Keratinocyte (primary cell): ENCODE data around the gene KCNMA1. TPM values are rescaled to one million over a fixed set of nuclear protein-coding genes. Genes with fewer than 3 reads are reported as not detected.

Experiments
- DNase-seq: peaks from one replicate; pipeline ENCODE4 v3.0.0-alpha.2; 2011; ENCODE audit warnings: low read depth, missing footprints, low spot score
- FAIRE-seq: peaks from 2 replicates; lab custom pipeline; 2011; peaks lifted over from hg19 to GRCh38; lab: Jason Lieb, UNC
- H2AFZ ChIP-seq: 2 replicates; pipeline ENCODE4 v1.6.0; 2012; ENCODE audit warnings: low read length, control low read depth, inconsistent platforms; ENCODE audit not compliant: control insufficient read depth
- H3K27ac ChIP-seq: 2 replicates; pipeline ENCODE4 v1.5.1; 2011; ENCODE audit warnings: low read length; ENCODE audit not compliant: control insufficient read depth, insufficient read depth
- H3K27me3 ChIP-seq: 3 replicates; pipeline ENCODE4 v1.6.0; 2011; ENCODE audit warnings: low read length; ENCODE audit not compliant: control insufficient read depth, insufficient read depth; ENCODE audit errors: extremely low read depth
- H3K36me3 ChIP-seq, 2 experiments: 2 replicates in 1 of 2; 3 replicates in 1 of 2; pipeline ENCODE4 v1.5.1; 2011; ENCODE audit warnings: low read length in 2 of 2, mild to moderate bottlenecking in 1 of 2; ENCODE audit not compliant: control insufficient read depth in 2 of 2, insufficient read depth in 2 of 2; ENCODE audit errors: extremely low read depth in 1 of 2
- H3K4me1 ChIP-seq: 3 replicates; pipeline ENCODE4 v1.5.1; 2011; ENCODE audit warnings: low read length; ENCODE audit not compliant: control insufficient read depth, insufficient read depth; ENCODE audit errors: extremely low read depth
- H3K4me2 ChIP-seq: 3 replicates; pipeline ENCODE4 v1.6.0; 2011; ENCODE audit warnings: low read depth, low read length; ENCODE audit not compliant: control insufficient read depth, insufficient read depth; ENCODE audit errors: extremely low read depth
- H3K4me3 ChIP-seq, 3 experiments: fragments of 200-600 bp in 1 of 3; sonication (generic) in 1 of 3; 2 replicates in 2 of 3; 3 replicates in 1 of 3; pipeline ENCODE4 v1.5.1; 2011 to 2016; ENCODE audit warnings: low read length in 3 of 3, mild to moderate bottlenecking in 3 of 3, control low read depth in 2 of 3, inconsistent platforms in 1 of 3, low read depth in 1 of 3, mixed read lengths in 1 of 3, mixed run types in 1 of 3, moderate library complexity in 1 of 3; ENCODE audit not compliant: control insufficient read depth in 2 of 3, insufficient read depth in 2 of 3; ENCODE audit errors: extremely low read depth in 1 of 3
- H3K79me2 ChIP-seq: 2 replicates; pipeline ENCODE4 v1.6.0; 2012; ENCODE audit warnings: low read length; ENCODE audit not compliant: control insufficient read depth, insufficient read depth
- H3K9ac ChIP-seq: 3 replicates; pipeline ENCODE4 v1.6.0; 2011; ENCODE audit warnings: low read length; ENCODE audit not compliant: control insufficient read depth, insufficient read depth; ENCODE audit errors: extremely low read depth
- H3K9me1 ChIP-seq: 3 replicates; pipeline ENCODE4 v1.6.0; 2011; ENCODE audit warnings: low read length; ENCODE audit not compliant: control insufficient read depth, insufficient read depth; ENCODE audit errors: extremely low read depth
- H3K9me3 ChIP-seq: 2 replicates; pipeline ENCODE4 v1.5.1; 2012; ENCODE audit warnings: low read depth, low read length; ENCODE audit not compliant: control insufficient read depth
- H4K20me1 ChIP-seq: 3 replicates; pipeline ENCODE4 v1.6.0; 2011; ENCODE audit warnings: low read length; ENCODE audit not compliant: control insufficient read depth, insufficient read depth; ENCODE audit errors: extremely low read depth
- CTCF ChIP-seq, 3 experiments: IDR thresholded peaks in 1 of 3; conservative IDR thresholded peaks in 1 of 3; optimal IDR thresholded peaks in 1 of 3; 2 replicates in 2 of 3; 3 replicates in 1 of 3; pipeline versions ENCODE3 to v1.5.1; 2011; ENCODE audit warnings: low read length in 3 of 3, mild to moderate bottlenecking in 3 of 3, moderate library complexity in 2 of 3, control low read depth in 1 of 3, inconsistent platforms in 1 of 3; ENCODE audit not compliant: insufficient read depth in 2 of 3; ENCODE audit errors: extremely low read depth in 1 of 3
- EZH2 ChIP-seq: IDR thresholded peaks from one replicate; pipeline ENCODE4 v1.6.1; 2012; ENCODE audit warnings: inconsistent platforms, mild to moderate bottlenecking, low read length, moderate library complexity
- dilution Hi-C: fragments of 300-500 bp; cut with MboI; formaldehyde crosslinking; loops from one replicate; pipeline ENCODE4 v1.7.0; 2020; ENCODE audit warnings: low sequenced_read_pairs; ENCODE audit not compliant: extremely low pct_ligation_motif_present
- polyA plus RNA-seq, 5 experiments: library from polyadenylated mRNA; depleted of rRNA in 3 of 5; stranded (reverse) in 3 of 5; stranded (forward) in 1 of 5; unstranded in 1 of 5; fragments of >200 nt; gene quantifications; 1 replicate in 1 of 5; 2 replicates in 3 of 5; 3 replicates in 1 of 5; pipeline versions ENCODE4 v1.2.1 to v1.2.3, GENCODE V29; 2011 to 2012; ENCODE audit warnings: missing spikeins in 2 of 5, low read depth in 1 of 5, low replicate concordance in 1 of 5

KCNMA1 gene
- polyA plus RNA-seq, 1 donor (not counting 4 experiments of a cell fraction or from before 2014, with no cell fraction given): 6.3 TPM

- Histone ChIP-seq H3K79me2 (no peaks in the 10 kb centered on the region), H3K4me1 (no peaks in the 10 kb centered on the region), H2AFZ (no peak overlapping the region), H3K27me3 (no peaks in the 10 kb centered on the region), H3K9me1 (no peaks in the 10 kb centered on the region), H3K4me3 (no peak overlapping the region), H4K20me1 (no peaks in the 10 kb centered on the region), H3K27ac (no peak overlapping the region), H3K9ac (no peak overlapping the region), H3K36me3 (no peaks in the 10 kb centered on the region), H3K4me2 (no peak overlapping the region), H3K9me3 (no peaks in the 10 kb centered on the region)
- no peak for DNase-seq
- TF ChIP-seq EZH2 (no peak), CTCF (optimal IDR thresholded peaks at IDR 0.05 in 1 of 3, IDR thresholded peaks at IDR 0.05 in 1 of 3, conservative IDR thresholded peaks at IDR 0.05 in 1 of 3; ENCODE audit: extremely low read depth in 1 of 3, insufficient read depth in 2 of 3, low read length in 3 of 3) (no peak)
- FAIRE-seq: no peak
- dilution Hi-C loops: no loop called here
These were observed 665.9 kb downstream of the KCNMA1 start for GRCh38 chr10:76971547-76972170.

GRCh38 chr10:76970711-76971519, 666.7 kb downstream of the KCNMA1 start:
- dilution Hi-C loops: no loop called here
- DNase-seq (no peak), FAIRE-seq (no peak)
- H3K4me3 ChIP-seq: no peak overlapping the region
- no peak overlapping the region for H3K27ac ChIP-seq
- H3K4me1 ChIP-seq: no peaks in the 10 kb centered on the region
- no peak overlapping the region for H2AFZ ChIP-seq
- no peaks in the 10 kb centered on the region for H3K36me3 ChIP-seq
- no peak overlapping the region for H3K9ac ChIP-seq
- H3K9me1 ChIP-seq: no peaks in the 10 kb centered on the region
- TF ChIP-seq CTCF (optimal IDR thresholded peaks at IDR 0.05 in 1 of 3, IDR thresholded peaks at IDR 0.05 in 1 of 3, conservative IDR thresholded peaks at IDR 0.05 in 1 of 3; ENCODE audit: extremely low read depth in 1 of 3, insufficient read depth in 2 of 3, low read length in 3 of 3) (no peak), EZH2 (no peak)
- H3K27me3 ChIP-seq: no peaks in the 10 kb centered on the region
- no peaks in the 10 kb centered on the region for H3K79me2 ChIP-seq
- no peaks in the 10 kb centered on the region for H4K20me1 ChIP-seq
- no peaks in the 10 kb centered on the region for H3K9me3 ChIP-seq
- H3K4me2 ChIP-seq: no peak overlapping the region
